K562 (cell line): ENCODE results near the gene ARSI. TPM values are rescaled to one million over a fixed set of nuclear protein-coding genes. Genes with fewer than 3 reads are reported as not detected.

Experiments
- ASH1L ChIP-seq: fragments of 450-650 bp; IDR thresholded peaks from 2 replicates; pipeline ENCODE4 v1.6.1; 2018; ENCODE audit warnings: borderline replicate concordance, mild to moderate bottlenecking, low read depth; ENCODE audit not compliant: partially characterized antibody
- DACH1 ChIP-seq: fragments of 450-650 bp; IDR thresholded peaks from 2 replicates; pipeline ENCODE4 v1.6.1; 2018; ENCODE audit not compliant: partially characterized antibody
- DIDO1 ChIP-seq: fragments of 450-650 bp; IDR thresholded peaks from 2 replicates; pipeline ENCODE4 v1.6.1; 2016; ENCODE audit warnings: low read depth, missing biosample characterization, missing genetic modification characterization
- HDGF ChIP-seq: fragments of 450-650 bp; IDR thresholded peaks from 2 replicates; pipeline ENCODE4 v1.6.1; 2016
- HMG20B ChIP-seq: fragments of 250-450 bp; sonication (Bioruptor Pico); IDR thresholded peaks from 2 replicates; pipeline ENCODE4 v1.5.0; 2021; ENCODE audit warnings: mild to moderate bottlenecking
- HNRNPK ChIP-seq: fragments of 200-400 bp; formaldehyde crosslinking; IDR thresholded peaks from one replicate; pipeline ENCODE4 v1.6.1; 2018; ENCODE audit warnings: mild to moderate bottlenecking, low read depth, low read length; ENCODE audit not compliant: poor library complexity, severe bottlenecking
- JUNB ChIP-seq: fragments of 450-650 bp; formaldehyde crosslinking; conservative IDR thresholded peaks from 2 replicates; pipeline ENCODE4 v1.4.0; 2020; ENCODE audit warnings: mild to moderate bottlenecking
- NR2C1 ChIP-seq, 2 experiments: fragments of 450-650 bp; IDR thresholded peaks; 2 replicates each; pipeline ENCODE4 v1.6.1; 2017; ENCODE audit warnings: mild to moderate bottlenecking in 2 of 2, antibody characterized with exemption in 1 of 2, inconsistent platforms in 1 of 2, missing compliant biosample characterization in 1 of 2, missing genetic modification characterization in 1 of 2
- RBM39 ChIP-seq: fragments of 200-400 bp; formaldehyde crosslinking; optimal IDR thresholded peaks from 2 replicates; pipeline ENCODE3; 2018; ENCODE audit warnings: low read depth, low read length
- TFAM ChIP-seq: fragments of 250-450 bp; sonication (Bioruptor Pico); conservative IDR thresholded peaks from 2 replicates; pipeline ENCODE4 v1.5.0; 2021; ENCODE audit warnings: mild to moderate bottlenecking, moderate library complexity
- THRAP3 ChIP-seq: fragments of 450-650 bp; IDR thresholded peaks from 2 replicates; pipeline ENCODE4 v1.6.1; 2016; ENCODE audit warnings: mild to moderate bottlenecking, inconsistent platforms, borderline replicate concordance
- ZC3H4 ChIP-seq: sonication (generic); formaldehyde crosslinking; IDR thresholded peaks from 2 replicates; pipeline ENCODE4 v1.9.0; 2021; ENCODE audit warnings: missing genetic modification reagents, borderline replicate concordance
- ZFPM2 ChIP-seq: fragments of 250-450 bp; sonication (Bioruptor Pico); IDR thresholded peaks from 2 replicates; pipeline ENCODE4 v1.5.1; 2022; ENCODE audit warnings: mild to moderate bottlenecking
- ZNF41 ChIP-seq: fragments of 250-450 bp; sonication (Bioruptor Pico); conservative IDR thresholded peaks from 2 replicates; pipeline ENCODE4 v1.4.0; 2020; ENCODE audit warnings: mild to moderate bottlenecking
- ZSCAN29 ChIP-seq: fragments of 450-650 bp; IDR thresholded peaks from 2 replicates; pipeline ENCODE4 v1.6.1; 2017
- polyA plus RNA-seq, 8 experiments: library from polyadenylated mRNA; depleted of rRNA in 4 of 8; stranded (reverse) in 5 of 8; unstranded in 3 of 8; fragments of >200 nt; fragmentation: Nextera tagmentation in 2 of 8; fragmentation: Illumina TruSeq in 1 of 8; extraction: Ambion mirVana in 2 of 8; extraction: Trizol in 1 of 8; gene quantifications; 2 replicates each; pipeline versions ENCODE4 v1.2.1 to v1.2.3, GENCODE V29; 2011 to 2014; ENCODE audit warnings: inconsistent platforms in 1 of 8, missing spikeins in 1 of 8
- total RNA-seq, 7 experiments: library from RNA; depleted of rRNA in 6 of 7; stranded (reverse); fragments of >200 nt in 6 of 7; fragmentation: Illumina TruSeq in 2 of 7; extraction: Trizol in 2 of 7; gene quantifications; 2 replicates each; pipeline versions ENCODE4 v1.2.1 to v1.2.3, GENCODE V29; 2011 to 2021; ENCODE audit warnings: low replicate concordance in 1 of 7
- TF ChIP-seq, protein P1 (sequence below), 2 experiments: IDR thresholded peaks in 1 of 2; conservative IDR thresholded peaks in 1 of 2; 2 replicates each; pipeline ENCODE4 v1.6.1; 2016; ENCODE audit warnings: low read depth in 2 of 2, mild to moderate bottlenecking in 1 of 2, missing compliant biosample characterization in 1 of 2, missing genetic modification characterization in 1 of 2, moderate library complexity in 1 of 2
- TF ChIP-seq, protein P2 (sequence below), 2 experiments: fragments of 450-650 bp in 1 of 2; sonication (generic) in 1 of 2; formaldehyde crosslinking in 1 of 2; IDR thresholded peaks in 1 of 2; conservative IDR thresholded peaks in 1 of 2; 2 replicates each; pipeline versions ENCODE4 v1.6.1 to v1.8.1; 2016 to 2023; ENCODE audit warnings: mild to moderate bottlenecking in 2 of 2, moderate library complexity in 2 of 2, inconsistent platforms in 1 of 2, missing genetic modification reagents in 1 of 2
- TF ChIP-seq, protein P3 (sequence below): fragments of 250-450 bp; sonication (Bioruptor Pico); IDR thresholded peaks from 2 replicates; pipeline ENCODE4 v1.8.0; 2022; ENCODE audit warnings: moderate library complexity, mild to moderate bottlenecking, inconsistent platforms
- TF ChIP-seq, protein P4 (sequence below): sonication (generic); formaldehyde crosslinking; IDR thresholded peaks from 2 replicates; pipeline ENCODE4 v1.8.0; 2022; ENCODE audit warnings: mild to moderate bottlenecking, missing genetic modification reagents
- TF ChIP-seq, protein P5 (sequence below), 3 experiments: IDR thresholded peaks in 2 of 3; conservative IDR thresholded peaks in 1 of 3; 2 replicates each; pipeline ENCODE4 v1.5.1; 2011 to 2012; ENCODE audit warnings: low read length in 3 of 3, mild to moderate bottlenecking in 3 of 3, control low read depth in 2 of 3, improper control_type of control experiment in 1 of 3, inconsistent platforms in 1 of 3, low read depth in 1 of 3, mixed read lengths in 1 of 3, moderate library complexity in 1 of 3; ENCODE audit not compliant: insufficient read depth in 2 of 3
- TF ChIP-seq, protein P6 (sequence below): sonication (generic); formaldehyde crosslinking; IDR thresholded peaks from 2 replicates; pipeline ENCODE4 v1.5.0; 2020; ENCODE audit warnings: missing genetic modification reagents

Gene ARSI
- total and polyA plus RNA-seq, 9 of the 15 experiments (the other 6 are each of a cell fraction or from before 2014, with no cell fraction given) = 0.04 to 0.07 TPM; not detected in 7

DNA sequence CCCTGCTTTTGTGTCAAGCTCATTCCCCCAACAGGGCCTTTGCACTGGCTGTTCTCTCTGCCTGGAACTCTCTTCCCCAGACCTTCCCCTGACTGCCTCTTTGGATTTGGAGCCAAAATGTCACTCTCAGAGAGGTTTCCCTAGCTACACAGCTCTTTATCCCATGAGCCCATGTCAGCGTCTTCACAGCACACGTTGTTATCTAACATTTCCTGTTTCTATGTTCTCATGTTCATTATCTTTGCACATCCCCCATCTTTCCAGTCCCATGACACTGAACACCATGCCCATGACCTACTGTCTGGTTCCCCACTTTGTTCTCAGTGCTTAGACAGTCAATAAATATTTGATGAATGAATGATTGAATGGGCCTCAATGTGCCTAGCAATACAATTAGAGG lies 26.3 kb upstream of the ARSI start (continued):
- TF ChIP-seq, protein P1, sequence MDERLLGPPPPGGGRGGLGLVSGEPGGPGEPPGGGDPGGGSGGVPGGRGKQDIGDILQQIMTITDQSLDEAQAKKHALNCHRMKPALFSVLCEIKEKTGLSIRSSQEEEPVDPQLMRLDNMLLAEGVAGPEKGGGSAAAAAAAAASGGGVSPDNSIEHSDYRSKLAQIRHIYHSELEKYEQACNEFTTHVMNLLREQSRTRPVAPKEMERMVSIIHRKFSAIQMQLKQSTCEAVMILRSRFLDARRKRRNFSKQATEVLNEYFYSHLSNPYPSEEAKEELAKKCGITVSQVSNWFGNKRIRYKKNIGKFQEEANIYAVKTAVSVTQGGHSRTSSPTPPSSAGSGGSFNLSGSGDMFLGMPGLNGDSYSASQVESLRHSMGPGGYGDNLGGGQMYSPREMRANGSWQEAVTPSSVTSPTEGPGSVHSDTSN (CRISPR knock-in tag; IDR thresholded peaks at IDR 0.05; ENCODE audit: low read depth) = no peak
- TF ChIP-seq, protein P1 (tag; conservative IDR thresholded peaks at IDR 0.05; ENCODE audit: low read depth) = peak; percentile 23; the same call in 1 of the 2 replicates
- no peak for TF ChIP-seq TFAM (CRISPR knock-in tag)
- TF ChIP-seq ZFPM2 = no peak
- no peak; the same call in 1 of the 2 replicates for TF ChIP-seq JUNB
- no peak for TF ChIP-seq DIDO1 (tag)
- TF ChIP-seq ZC3H4 (CRISPR knock-in tag) = no peak
- TF ChIP-seq NR2C1 (IDR thresholded peaks at IDR 0.05) = no peak
- TF ChIP-seq NR2C1 (tag; IDR thresholded peaks at IDR 0.05) = 0 out of 2 replicates have a peak, but pooled peaks have one; percentile 25
- TF ChIP-seq, protein P2, sequence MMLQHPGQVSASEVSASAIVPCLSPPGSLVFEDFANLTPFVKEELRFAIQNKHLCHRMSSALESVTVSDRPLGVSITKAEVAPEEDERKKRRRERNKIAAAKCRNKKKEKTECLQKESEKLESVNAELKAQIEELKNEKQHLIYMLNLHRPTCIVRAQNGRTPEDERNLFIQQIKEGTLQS (IDR thresholded peaks at IDR 0.05) = no peak
- TF ChIP-seq, protein P2 (CRISPR knock-in tag; conservative IDR thresholded peaks at IDR 0.05) = no peak
- no peak for TF ChIP-seq DACH1
- TF ChIP-seq HMG20B (CRISPR knock-in tag) = no peak
- no peak for TF ChIP-seq RBM39
- TF ChIP-seq, protein P3, sequence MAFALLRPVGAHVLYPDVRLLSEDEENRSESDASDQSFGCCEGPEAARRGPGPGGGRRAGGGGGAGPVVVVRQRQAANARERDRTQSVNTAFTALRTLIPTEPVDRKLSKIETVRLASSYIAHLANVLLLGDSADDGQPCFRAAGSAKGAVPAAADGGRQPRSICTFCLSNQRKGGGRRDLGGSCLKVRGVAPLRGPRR (CRISPR knock-in tag) = no peak
- TF ChIP-seq, protein P4, sequence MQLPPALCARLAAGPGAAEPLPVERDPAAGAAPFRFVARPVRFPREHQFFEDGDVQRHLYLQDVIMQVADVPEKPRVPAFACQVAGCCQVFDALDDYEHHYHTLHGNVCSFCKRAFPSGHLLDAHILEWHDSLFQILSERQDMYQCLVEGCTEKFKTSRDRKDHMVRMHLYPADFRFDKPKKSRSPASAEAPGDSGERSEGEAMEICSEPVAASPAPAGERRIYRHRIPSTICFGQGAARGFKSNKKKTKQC (CRISPR knock-in tag) = no peak
- TF ChIP-seq ASH1L = no peak
- TF ChIP-seq ZNF41 = no peak
- TF ChIP-seq THRAP3 = no peak
- TF ChIP-seq, protein P5, sequence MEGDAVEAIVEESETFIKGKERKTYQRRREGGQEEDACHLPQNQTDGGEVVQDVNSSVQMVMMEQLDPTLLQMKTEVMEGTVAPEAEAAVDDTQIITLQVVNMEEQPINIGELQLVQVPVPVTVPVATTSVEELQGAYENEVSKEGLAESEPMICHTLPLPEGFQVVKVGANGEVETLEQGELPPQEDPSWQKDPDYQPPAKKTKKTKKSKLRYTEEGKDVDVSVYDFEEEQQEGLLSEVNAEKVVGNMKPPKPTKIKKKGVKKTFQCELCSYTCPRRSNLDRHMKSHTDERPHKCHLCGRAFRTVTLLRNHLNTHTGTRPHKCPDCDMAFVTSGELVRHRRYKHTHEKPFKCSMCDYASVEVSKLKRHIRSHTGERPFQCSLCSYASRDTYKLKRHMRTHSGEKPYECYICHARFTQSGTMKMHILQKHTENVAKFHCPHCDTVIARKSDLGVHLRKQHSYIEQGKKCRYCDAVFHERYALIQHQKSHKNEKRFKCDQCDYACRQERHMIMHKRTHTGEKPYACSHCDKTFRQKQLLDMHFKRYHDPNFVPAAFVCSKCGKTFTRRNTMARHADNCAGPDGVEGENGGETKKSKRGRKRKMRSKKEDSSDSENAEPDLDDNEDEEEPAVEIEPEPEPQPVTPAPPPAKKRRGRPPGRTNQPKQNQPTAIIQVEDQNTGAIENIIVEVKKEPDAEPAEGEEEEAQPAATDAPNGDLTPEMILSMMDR (IDR thresholded peaks at IDR 0.05 in 2 of 3, conservative IDR thresholded peaks at IDR 0.05 in 1 of 3; ENCODE audit: insufficient read depth in 2 of 3, low read depth in 1 of 3, low read length in 3 of 3) = no peak
- TF ChIP-seq HNRNPK = no peak
- no peak for TF ChIP-seq ZSCAN29
- TF ChIP-seq, protein P6, sequence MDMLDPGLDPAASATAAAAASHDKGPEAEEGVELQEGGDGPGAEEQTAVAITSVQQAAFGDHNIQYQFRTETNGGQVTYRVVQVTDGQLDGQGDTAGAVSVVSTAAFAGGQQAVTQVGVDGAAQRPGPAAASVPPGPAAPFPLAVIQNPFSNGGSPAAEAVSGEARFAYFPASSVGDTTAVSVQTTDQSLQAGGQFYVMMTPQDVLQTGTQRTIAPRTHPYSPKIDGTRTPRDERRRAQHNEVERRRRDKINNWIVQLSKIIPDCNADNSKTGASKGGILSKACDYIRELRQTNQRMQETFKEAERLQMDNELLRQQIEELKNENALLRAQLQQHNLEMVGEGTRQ (CRISPR knock-in tag) = no peak
- no peak for TF ChIP-seq HDGF
